Vagina (tissue), 2 donors: ENCODE data around the gene CD1C. TPM values are rescaled to one million over a fixed set of nuclear protein-coding genes. Genes with fewer than 3 reads are reported as not detected.

Experiments used
- DNase-seq, 2 donors: peaks; one replicate each; pipeline ENCODE4 v3.0.0-alpha.2; 2017; ENCODE audit errors: extremely low spot score in 2 of 2
- H3K27ac ChIP-seq: fragments of 200-600 bp; sonication (generic); one replicate; pipeline ENCODE4 v1.5.1; 2019
- H3K27me3 ChIP-seq: fragments of 200-600 bp; sonication (generic); one replicate; pipeline ENCODE4 v1.5.1; 2019
- H3K36me3 ChIP-seq, 2 donors: fragments of 200-600 bp; sonication (generic); one replicate each; pipeline ENCODE4 v1.5.1; 2017 to 2019
- H3K4me1 ChIP-seq: fragments of 200-600 bp; sonication (generic); one replicate; pipeline ENCODE4 v1.5.1; 2019
- H3K4me3 ChIP-seq, 2 donors: fragments of 200-600 bp; sonication (generic); 1 replicate in 1 of 2; 2 replicates in 1 of 2; pipeline ENCODE4 v1.5.1; 2016 to 2019
- H3K9me3 ChIP-seq: fragments of 200-600 bp; sonication (generic); one replicate; pipeline ENCODE4 v1.5.1; 2019
- POLR2A ChIP-seq, 2 donors: fragments of 450-650 bp; IDR thresholded peaks; one replicate each; pipeline ENCODE4 v1.6.1; 2017; ENCODE audit warnings: antibody characterized with exemption in 2 of 2, mild to moderate bottlenecking in 2 of 2, moderate library complexity in 2 of 2
- POLR2AphosphoS5 ChIP-seq, 2 donors: sonication (generic); formaldehyde crosslinking; IDR thresholded peaks; one replicate each; pipeline ENCODE4 v1.9.0; 2017; ENCODE audit warnings: antibody characterized with exemption in 2 of 2, mild to moderate bottlenecking in 2 of 2, low read depth in 1 of 2; ENCODE audit not compliant: insufficient read depth in 1 of 2
- intact Hi-C: fragments of 100-400 bp; cut with DNase I; formaldehyde crosslinking; loops from one replicate; pipeline ENCODE4 v1.15.1; 2023
- total RNA-seq: library from RNA; depleted of rRNA; stranded (reverse); fragments of >200 nt; gene quantifications from one replicate; pipeline ENCODE4 v1.2.3, GENCODE V29; 2016
- TF ChIP-seq, protein P1 (sequence below), 3 experiments: fragments of 450-650 bp in 2 of 3; fragments of 200-600 bp in 1 of 3; sonication (generic) in 1 of 3; IDR thresholded peaks; one replicate each; pipeline ENCODE4 v1.5.1; 2017 to 2019; ENCODE audit warnings: antibody characterized with exemption in 3 of 3, mild to moderate bottlenecking in 2 of 3, moderate library complexity in 2 of 3

CD1C gene
- 9.6 TPM for total RNA-seq

GRCh38 chr1:158289811-158290210 is at the start of gene CD1C:
CD1C (plus strand) TSS chr1:158289923; CDS start chr1:158290065, 142 bp downstream.
- Histone ChIP-seq H3K27me3 (no peaks in the 10 kb centered on the region), H3K9me3 (no peaks in the 10 kb centered on the region), H3K36me3 (no peaks in the 10 kb centered on the region), H3K4me1 (no peaks in the 10 kb centered on the region), H3K4me3 (no peak within 1 kb of the TSS), H3K27ac (no peak within 1 kb of the TSS)
- TF ChIP-seq POLR2A (IDR thresholded peaks at IDR 0.05) = no peak
- DNase-seq = no peak
- intact Hi-C loops = no loop called here

GRCh38 chr1:158246650-158247049 is 43.1 kb upstream of the CD1C start:
- DNase-seq = no peak
- intact Hi-C loops = no loop called here
- no peaks in the 10 kb centered on the region for H3K27me3 ChIP-seq
- TF ChIP-seq POLR2A (IDR thresholded peaks at IDR 0.05) (no peak), POLR2AphosphoS5 (IDR thresholded peaks at IDR 0.05; ENCODE audit: insufficient read depth in 1 of 2, low read depth in 1 of 2) (no peak)
- TF ChIP-seq, protein P1, sequence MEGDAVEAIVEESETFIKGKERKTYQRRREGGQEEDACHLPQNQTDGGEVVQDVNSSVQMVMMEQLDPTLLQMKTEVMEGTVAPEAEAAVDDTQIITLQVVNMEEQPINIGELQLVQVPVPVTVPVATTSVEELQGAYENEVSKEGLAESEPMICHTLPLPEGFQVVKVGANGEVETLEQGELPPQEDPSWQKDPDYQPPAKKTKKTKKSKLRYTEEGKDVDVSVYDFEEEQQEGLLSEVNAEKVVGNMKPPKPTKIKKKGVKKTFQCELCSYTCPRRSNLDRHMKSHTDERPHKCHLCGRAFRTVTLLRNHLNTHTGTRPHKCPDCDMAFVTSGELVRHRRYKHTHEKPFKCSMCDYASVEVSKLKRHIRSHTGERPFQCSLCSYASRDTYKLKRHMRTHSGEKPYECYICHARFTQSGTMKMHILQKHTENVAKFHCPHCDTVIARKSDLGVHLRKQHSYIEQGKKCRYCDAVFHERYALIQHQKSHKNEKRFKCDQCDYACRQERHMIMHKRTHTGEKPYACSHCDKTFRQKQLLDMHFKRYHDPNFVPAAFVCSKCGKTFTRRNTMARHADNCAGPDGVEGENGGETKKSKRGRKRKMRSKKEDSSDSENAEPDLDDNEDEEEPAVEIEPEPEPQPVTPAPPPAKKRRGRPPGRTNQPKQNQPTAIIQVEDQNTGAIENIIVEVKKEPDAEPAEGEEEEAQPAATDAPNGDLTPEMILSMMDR (IDR thresholded peaks at IDR 0.05) = no peak
- H3K4me1 ChIP-seq = no peaks in the 10 kb centered on the region
- no peak overlapping the region for H3K27ac ChIP-seq
- H3K9me3 ChIP-seq = no peaks in the 10 kb centered on the region
- no peaks in the 10 kb centered on the region for H3K36me3 ChIP-seq
- no peak overlapping the region for H3K4me3 ChIP-seq

DNA sequence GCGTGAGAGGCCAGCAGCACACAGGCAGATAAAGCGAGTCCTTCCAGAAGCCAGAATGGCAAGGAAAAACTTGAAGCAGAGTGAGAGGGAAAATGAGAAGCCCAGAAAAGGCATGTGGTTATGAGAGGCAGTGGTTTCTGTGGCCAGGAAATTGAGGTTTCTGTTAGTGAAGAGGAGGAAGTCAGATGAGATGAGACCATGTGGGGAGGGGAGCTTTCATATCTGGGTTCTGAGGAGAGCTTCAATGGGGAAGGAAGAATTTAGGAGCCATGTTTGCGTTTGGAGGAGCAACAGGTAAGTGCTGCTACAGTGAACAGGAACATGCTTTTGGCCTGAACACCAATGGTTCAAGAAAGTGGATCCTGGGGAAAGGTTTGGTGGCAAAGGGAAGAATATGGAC is 41.6 kb upstream of the CD1C start:
- intact Hi-C loops = no loop called here
- Histone ChIP-seq H3K36me3 (no peaks in the 10 kb centered on the region), H3K9me3 (no peaks in the 10 kb centered on the region), H3K4me1 (no peaks in the 10 kb centered on the region), H3K4me3 (no peak overlapping the region), H3K27ac (no peak overlapping the region), H3K27me3 (no peaks in the 10 kb centered on the region)
- TF ChIP-seq, protein P1 (IDR thresholded peaks at IDR 0.05) = no peak
- TF ChIP-seq POLR2A (IDR thresholded peaks at IDR 0.05) (no peak), POLR2AphosphoS5 (IDR thresholded peaks at IDR 0.05; ENCODE audit: insufficient read depth in 1 of 2, low read depth in 1 of 2) (no peak)
- no peak for DNase-seq

DNA sequence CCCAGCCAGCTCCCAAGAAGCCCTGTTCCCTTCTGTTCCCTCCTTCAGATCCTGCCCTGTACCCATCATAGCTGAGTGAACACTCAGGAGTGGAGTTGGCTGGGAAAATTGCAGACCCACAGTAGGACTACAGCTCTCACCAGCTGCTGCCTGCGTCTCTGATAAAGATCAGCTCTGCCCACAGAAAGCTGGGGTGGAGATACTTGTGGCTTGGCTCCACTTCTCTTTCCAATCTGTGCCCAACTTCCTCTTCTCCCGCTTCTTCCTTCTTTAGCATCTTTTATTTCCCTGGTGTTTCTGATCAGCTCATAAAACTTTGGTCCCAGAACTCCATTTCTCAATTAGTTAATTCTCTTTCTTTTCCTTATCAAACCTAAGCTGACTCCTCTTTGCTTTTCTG is 41.0 kb upstream of the CD1C start:
- TF ChIP-seq POLR2A (IDR thresholded peaks at IDR 0.05) = no peak
- TF ChIP-seq, protein P1 (IDR thresholded peaks at IDR 0.05) = no peak
- no peak for TF ChIP-seq POLR2AphosphoS5 (IDR thresholded peaks at IDR 0.05; ENCODE audit: insufficient read depth in 1 of 2, low read depth in 1 of 2)

DNA sequence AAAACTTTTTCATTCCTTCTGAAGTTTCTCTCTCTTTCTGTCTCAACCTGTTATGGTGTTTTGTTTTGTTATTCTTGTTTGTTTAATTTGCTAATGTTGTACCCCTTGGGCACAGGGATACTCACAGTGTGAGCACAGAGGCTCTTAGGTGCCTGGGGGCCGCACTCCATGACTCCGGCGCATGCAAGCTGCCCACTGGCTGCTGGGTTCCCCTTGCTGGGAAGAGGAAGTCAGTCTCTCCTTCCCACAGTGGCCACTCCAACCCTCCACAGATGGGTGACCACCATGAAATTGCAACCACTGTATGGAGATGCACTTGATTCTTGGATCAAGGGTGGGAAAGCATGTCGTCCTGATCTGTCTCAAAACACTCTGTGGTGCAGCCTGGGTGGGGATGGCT is 40.1 kb upstream of the CD1C start:
- H3K27ac ChIP-seq = no peak overlapping the region
- TF ChIP-seq POLR2AphosphoS5 (IDR thresholded peaks at IDR 0.05; ENCODE audit: insufficient read depth in 1 of 2, low read depth in 1 of 2) (no peak), POLR2A (IDR thresholded peaks at IDR 0.05) (no peak)
- TF ChIP-seq, protein P1 (IDR thresholded peaks at IDR 0.05) = no peak
- no peaks in the 10 kb centered on the region for H3K36me3 ChIP-seq
- intact Hi-C loops = no loop called here
- H3K9me3 ChIP-seq = no peaks in the 10 kb centered on the region
- no peaks in the 10 kb centered on the region for H3K4me1 ChIP-seq
- H3K4me3 ChIP-seq = no peak overlapping the region
- DNase-seq = no peak
- H3K27me3 ChIP-seq = no peaks in the 10 kb centered on the region

More for the DNA sequence above, 41.0 kb upstream of the CD1C start:
- Histone ChIP-seq H3K4me1 (no peaks in the 10 kb centered on the region), H3K27me3 (no peaks in the 10 kb centered on the region), H3K9me3 (no peaks in the 10 kb centered on the region), H3K36me3 (no peaks in the 10 kb centered on the region), H3K27ac (no peak overlapping the region), H3K4me3 (no peak overlapping the region)
- no peak for DNase-seq
- intact Hi-C loops = no loop called here

GRCh38 chr1:158251163-158251562 is 38.6 kb upstream of the CD1C start:
- intact Hi-C loops = no loop called here
- TF ChIP-seq, protein P1 (IDR thresholded peaks at IDR 0.05) = no peak
- no peak for TF ChIP-seq POLR2AphosphoS5 (IDR thresholded peaks at IDR 0.05; ENCODE audit: insufficient read depth in 1 of 2, low read depth in 1 of 2)
- no peak for TF ChIP-seq POLR2A (IDR thresholded peaks at IDR 0.05)

More at GRCh38 chr1:158251163-158251562, 38.6 kb upstream of the CD1C start:
- no peak for DNase-seq
- no peaks in the 10 kb centered on the region for H3K27me3 ChIP-seq
- H3K4me1 ChIP-seq = no peaks in the 10 kb centered on the region
- no peaks in the 10 kb centered on the region for H3K9me3 ChIP-seq
- no peak overlapping the region for H3K27ac ChIP-seq
- H3K36me3 ChIP-seq = no peaks in the 10 kb centered on the region
- no peak overlapping the region for H3K4me3 ChIP-seq
